ENCODE results near the gene KLK4. TPM values are rescaled to one million over a fixed set of nuclear protein-coding genes. Genes with fewer than 3 reads are reported as not detected.
"Not testable (repeated sequence)": the region's sequence is repeated elsewhere in the genome, so short reads cannot be mapped to it uniquely, and the experiment has no call there.

Gene KLK4
- total RNA-seq, 2 experiments from 2014 or later: not detected

DNA sequence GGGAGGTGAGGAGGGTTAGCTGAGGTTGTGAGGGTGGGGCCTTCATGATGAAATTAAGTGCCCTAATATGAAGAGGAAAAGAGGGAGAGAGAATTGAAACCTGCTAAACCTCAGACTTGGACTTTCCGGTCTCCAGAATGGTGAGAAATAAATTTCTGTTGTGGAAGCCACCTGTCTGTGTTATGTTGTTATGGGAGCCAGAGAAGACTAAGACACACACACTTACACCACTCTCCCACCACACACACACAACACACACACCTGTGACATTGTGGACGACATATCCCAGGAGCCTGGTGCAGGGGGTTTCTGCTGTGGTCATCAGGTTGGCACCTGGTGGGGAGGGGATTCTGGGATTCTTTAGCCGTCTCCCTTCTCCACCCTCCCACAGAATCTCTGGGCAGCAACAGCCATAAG lies 14.0 kb downstream of the KLK4 start:
- no peak for DNase-seq (ENCODE audit: low spot score)
- BruUV-seq (replicated peaks): no TSS peak
- no peaks in the 10 kb centered on the region for H4K20me1 ChIP-seq (ENCODE audit: insufficient read depth, low read length)
- no peaks in the 10 kb centered on the region for H3K9me2 ChIP-seq (ENCODE audit: insufficient read depth, low read length)
- no peak overlapping the region for H3K27ac ChIP-seq (ENCODE audit: low read depth, low read length, poor library complexity, severe bottlenecking)
- intact Hi-C loops (cut with micrococcal nuclease; ENCODE audit: unreplicated experiment): no loop called here
- no peak for TF ChIP-seq EZH2phosphoT487 (IDR thresholded peaks at IDR 0.05; ENCODE audit: borderline replicate concordance, low read depth, low read length)
- no peak for TF ChIP-seq CTCF (conservative IDR thresholded peaks at IDR 0.05; ENCODE audit: low read length)
- H3K4me2 ChIP-seq (ENCODE audit: low read length): no peak overlapping the region
- ChIA-PET CTCF (ENCODE audit: unreplicated experiment) (no interaction called here), POLR2A (no interaction called here)
- peaks cover 6% of the 10 kb centered on the region for H3K4me1 ChIP-seq (ENCODE audit: insufficient read depth, low read length, poor library complexity, severe bottlenecking)
- no peak overlapping the region for H2AFZ ChIP-seq (ENCODE audit: low read length)
- 0 out of 2 replicates have a peak, but pooled peaks cover 8% of the 10 kb centered on the region for H3K9me3 ChIP-seq (ENCODE audit: low read length)
- no peaks in the 10 kb centered on the region for H3K36me3 ChIP-seq (ENCODE audit: insufficient read depth, low read length)
- H3K79me2 ChIP-seq (ENCODE audit: insufficient read depth, low read depth, low read length): no peaks in the 10 kb centered on the region
- H3K4me3 ChIP-seq (ENCODE audit: low read depth, low read length, poor library complexity, severe bottlenecking): no peak overlapping the region

- TF ChIP-seq EZH2phosphoT487 (IDR thresholded peaks at IDR 0.05; ENCODE audit: borderline replicate concordance, low read depth, low read length) (no peak), CTCF (conservative IDR thresholded peaks at IDR 0.05; ENCODE audit: low read length) (no peak)
- no peak overlapping the region for H3K27ac ChIP-seq (ENCODE audit: low read depth, low read length, poor library complexity, severe bottlenecking)
- ChIA-PET POLR2A (no interaction called here), CTCF (ENCODE audit: unreplicated experiment) (no interaction called here)
- H3K9me2 ChIP-seq (ENCODE audit: insufficient read depth, low read length): no peaks in the 10 kb centered on the region
- no peak overlapping the region for H3K4me3 ChIP-seq (ENCODE audit: low read depth, low read length, poor library complexity, severe bottlenecking)
- no peaks in the 10 kb centered on the region for H3K36me3 ChIP-seq (ENCODE audit: insufficient read depth, low read length)
- no peak overlapping the region for H3K4me2 ChIP-seq (ENCODE audit: low read length)
- intact Hi-C loops (cut with micrococcal nuclease; ENCODE audit: unreplicated experiment): no loop called here
- no peak overlapping the region for H2AFZ ChIP-seq (ENCODE audit: low read length)
- BruUV-seq (replicated peaks): no TSS peak
- H3K79me2 ChIP-seq (ENCODE audit: insufficient read depth, low read depth, low read length): no peaks in the 10 kb centered on the region
- 0 out of 2 replicates have a peak, but pooled peaks cover 8% of the 10 kb centered on the region for H3K9me3 ChIP-seq (ENCODE audit: low read length)
- H4K20me1 ChIP-seq (ENCODE audit: insufficient read depth, low read length): no peaks in the 10 kb centered on the region
- peaks cover 6% of the 10 kb centered on the region for H3K4me1 ChIP-seq (ENCODE audit: insufficient read depth, low read length, poor library complexity, severe bottlenecking)
- DNase-seq (ENCODE audit: low spot score): peak; percentile 33
Measured at GRCh38 chr19:50896591-50897190, 14.5 kb downstream of the KLK4 start.

DNA sequence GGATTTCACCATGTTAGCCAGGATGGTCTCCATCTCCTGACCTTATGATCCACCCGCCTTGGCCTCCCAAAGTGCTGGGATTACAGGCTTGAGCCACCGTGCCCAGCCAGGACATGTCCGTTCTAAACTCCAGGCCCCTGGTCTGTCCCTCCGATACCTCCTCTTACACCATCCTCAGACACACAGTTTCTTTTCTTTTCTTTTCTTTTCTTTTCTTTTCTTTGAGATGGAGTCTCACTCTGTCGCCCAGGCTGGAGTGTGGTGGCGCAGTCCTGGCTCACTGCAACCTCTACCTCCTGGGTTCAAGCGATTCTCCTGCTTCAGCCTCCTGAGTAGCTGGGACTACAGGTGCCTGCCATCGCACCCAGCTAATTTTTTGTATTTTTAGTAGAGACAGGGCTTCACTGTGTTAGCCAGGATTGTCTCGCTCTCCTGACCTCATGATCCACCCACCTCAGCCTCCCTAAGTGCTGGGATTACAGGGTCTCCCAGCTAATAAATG lies 15.1 kb downstream of the KLK4 start:
- intact Hi-C loops (cut with micrococcal nuclease; ENCODE audit: unreplicated experiment); H3K4me2 ChIP-seq (ENCODE audit: low read length); BruUV-seq (replicated peaks): not testable (repeated sequence)

More for the DNA sequence above, 15.1 kb downstream of the KLK4 start:
- H3K9me3 ChIP-seq (ENCODE audit: low read length); H3K4me3 ChIP-seq (ENCODE audit: low read depth, low read length, poor library complexity, severe bottlenecking); H3K36me3 ChIP-seq (ENCODE audit: insufficient read depth, low read length); H3K27ac ChIP-seq (ENCODE audit: low read depth, low read length, poor library complexity, severe bottlenecking); H4K20me1 ChIP-seq (ENCODE audit: insufficient read depth, low read length); H3K79me2 ChIP-seq (ENCODE audit: insufficient read depth, low read depth, low read length); POLR2A ChIA-PET; DNase-seq (ENCODE audit: low spot score); CTCF ChIA-PET (ENCODE audit: unreplicated experiment); H3K4me1 ChIP-seq (ENCODE audit: insufficient read depth, low read length, poor library complexity, severe bottlenecking); H2AFZ ChIP-seq (ENCODE audit: low read length); H3K9me2 ChIP-seq (ENCODE audit: insufficient read depth, low read length): not testable (repeated sequence)
